Right forelimb (tissue), 1 donor: ENCODE data around the gene SPDYE2B.
"Not testable (repeated sequence)": the region's sequence is repeated elsewhere in the genome, so short reads cannot be mapped to it uniquely, and the experiment has no call there.

Source experiments
- DNase-seq: peaks from one replicate; pipeline ENCODE4 v3.0.0-alpha.2; 2018

SPDYE2B gene

GRCh38 chr7:102649924-102650323 lies at the start of gene SPDYE2B:
SPDYE2B (plus strand) TSS chr7:102650319; CDS start chr7:102652349, 2,030 bp downstream.
- DNase-seq = not testable (repeated sequence)

- DNase-seq = not testable (repeated sequence)
Measured at GRCh38 chr7:102602317-102602716, 47.8 kb upstream of the SPDYE2B start.

GRCh38 chr7:102604431-102605145 lies 45.5 kb upstream of the SPDYE2B start:
- DNase-seq = not testable (repeated sequence)

GRCh38 chr7:102606848-102607247 lies 43.3 kb upstream of the SPDYE2B start:
- not testable (repeated sequence) for DNase-seq

GRCh38 chr7:102609734-102610133 lies 40.4 kb upstream of the SPDYE2B start:
- not testable (repeated sequence) for DNase-seq

- DNase-seq = not testable (repeated sequence)
Measured at GRCh38 chr7:102610441-102610840, 39.7 kb upstream of the SPDYE2B start.

GRCh38 chr7:102611013-102611674 lies 39.0 kb upstream of the SPDYE2B start:
- not testable (repeated sequence) for DNase-seq

- peak; percentile 58 for DNase-seq
Measured at GRCh38 chr7:102611675-102612325, 38.3 kb upstream of the SPDYE2B start.

- DNase-seq = not testable (repeated sequence)
Measured at GRCh38 chr7:102613575-102614345, 36.4 kb upstream of the SPDYE2B start.

- DNase-seq = not testable (repeated sequence)
Measured at GRCh38 chr7:102614346-102614697, 35.8 kb upstream of the SPDYE2B start.

- not testable (repeated sequence) for DNase-seq
Measured at GRCh38 chr7:102614873-102615272, 35.2 kb upstream of the SPDYE2B start.

GRCh38 chr7:102615930-102616329 lies 34.2 kb upstream of the SPDYE2B start:
- DNase-seq = not testable (repeated sequence)

GRCh38 chr7:102616507-102617125 lies 33.5 kb upstream of the SPDYE2B start, which contains the start of gene RASA4:
RASA4 (minus strand) TSS chr7:102616756; CDS start chr7:102616689, 67 bp downstream.
- DNase-seq = peak; percentile 66

GRCh38 chr7:102618122-102618521 lies 32.0 kb upstream of the SPDYE2B start:
- DNase-seq = not testable (repeated sequence)

GRCh38 chr7:102627271-102627904 lies 22.7 kb upstream of the SPDYE2B start:
- not testable (repeated sequence) for DNase-seq

GRCh38 chr7:102630622-102631021 lies 19.5 kb upstream of the SPDYE2B start:
- not testable (repeated sequence) for DNase-seq

- DNase-seq = not testable (repeated sequence)
Measured at GRCh38 chr7:102634299-102634698, 15.8 kb upstream of the SPDYE2B start.

- DNase-seq = not testable (repeated sequence)
Measured at GRCh38 chr7:102635354-102635753, 14.8 kb upstream of the SPDYE2B start.

GRCh38 chr7:102636956-102637355 lies 13.2 kb upstream of the SPDYE2B start:
- DNase-seq = not testable (repeated sequence)

GRCh38 chr7:102638848-102639247 lies 11.3 kb upstream of the SPDYE2B start:
- DNase-seq = peak; percentile 36

GRCh38 chr7:102642691-102643090 lies 7.4 kb upstream of the SPDYE2B start, which contains the start of gene UPK3BL1:
UPK3BL1 (minus strand) TSS chr7:102642791; CDS start chr7:102642741, 50 bp downstream.
- DNase-seq = not testable (repeated sequence)
